Neural crest cell (in vitro differentiated cells): ENCODE data around the gene SYNRG. TPM values are rescaled to one million over a fixed set of nuclear protein-coding genes. Genes with fewer than 3 reads are reported as not detected.

Experiments
- DNase-seq: peaks from one replicate; pipeline ENCODE4 v3.0.0; 2021; ENCODE audit warnings: low read depth, mixed read lengths, low spot score
- H3K27ac Mint-ChIP-seq: one replicate; pipeline ENCODE4 v1.8.0; 2021; ENCODE audit warnings: mild to moderate bottlenecking, mixed read lengths; ENCODE audit not compliant: unreplicated experiment
- H3K27me3 Mint-ChIP-seq: 2 replicates; pipeline ENCODE4 v1.8.0; 2021; ENCODE audit warnings: low read depth, mild to moderate bottlenecking, mixed read lengths
- H3K36me3 Mint-ChIP-seq: 2 replicates; pipeline ENCODE4 v1.8.0; 2021; ENCODE audit warnings: low read depth, mild to moderate bottlenecking, mixed read lengths
- H3K4me1 Mint-ChIP-seq: 2 replicates; pipeline ENCODE4 v1.8.0; 2021; ENCODE audit warnings: mixed read lengths
- H3K4me3 Mint-ChIP-seq: one replicate; pipeline ENCODE4 v1.8.0; 2021; ENCODE audit warnings: mild to moderate bottlenecking, mixed read lengths
- H3K9me3 Mint-ChIP-seq: 2 replicates; pipeline ENCODE4 v1.8.0; 2021; ENCODE audit warnings: mixed read lengths
- CTCF ChIP-seq: fragments of 200-600 bp; sonication (generic); conservative IDR thresholded peaks from 2 replicates; pipeline ENCODE4 v1.5.0; 2021; ENCODE audit warnings: antibody characterized with exemption, mild to moderate bottlenecking
- total RNA-seq: library from RNA; stranded (reverse); gene quantifications from 2 replicates; pipeline ENCODE4 v1.2.1, GENCODE V29; 2021

SYNRG gene
- total RNA-seq, 1 donor from 2014 or later = 43.0 TPM

- peaks cover 41% of the 10 kb centered on the region for H3K36me3 Mint-ChIP-seq
- peak; percentile 61 for TF ChIP-seq CTCF
- H3K4me3 Mint-ChIP-seq = no peak overlapping the region
- no peaks in the 10 kb centered on the region for H3K27me3 Mint-ChIP-seq
- peak; percentile 9 for DNase-seq
- H3K27ac Mint-ChIP-seq = no peak overlapping the region
- no peaks in the 10 kb centered on the region for H3K4me1 Mint-ChIP-seq
- H3K9me3 Mint-ChIP-seq = peaks cover 5% of the 10 kb centered on the region
These were observed 38.6 kb downstream of the SYNRG start for GRCh38 chr17:37570527-37571093.

- H3K9me3 Mint-ChIP-seq = no peaks in the 10 kb centered on the region
- H3K27ac Mint-ChIP-seq = no peak overlapping the region
- no peak for TF ChIP-seq CTCF
- H3K4me1 Mint-ChIP-seq = no peaks in the 10 kb centered on the region
- H3K27me3 Mint-ChIP-seq = no peaks in the 10 kb centered on the region
- DNase-seq = no peak
- peaks cover 38% of the 10 kb centered on the region for H3K36me3 Mint-ChIP-seq
- H3K4me3 Mint-ChIP-seq = no peak overlapping the region
These were observed 40.7 kb downstream of the SYNRG start for GRCh38 chr17:37568350-37569053.

GRCh38 chr17:37567538-37567937, 41.7 kb downstream of the SYNRG start:
- no peaks in the 10 kb centered on the region for H3K4me1 Mint-ChIP-seq
- no peak overlapping the region for H3K27ac Mint-ChIP-seq
- no peaks in the 10 kb centered on the region for H3K9me3 Mint-ChIP-seq
- DNase-seq = no peak
- TF ChIP-seq CTCF = no peak
- H3K4me3 Mint-ChIP-seq = no peak overlapping the region
- peaks cover 31% of the 10 kb centered on the region for H3K36me3 Mint-ChIP-seq
- H3K27me3 Mint-ChIP-seq = no peaks in the 10 kb centered on the region

- Mint-ChIP-seq H3K4me1 (peaks cover 4% of the 10 kb centered on the region), H3K4me3 (no peak overlapping the region), H3K9me3 (no peaks in the 10 kb centered on the region), H3K36me3 (peaks cover 30% of the 10 kb centered on the region), H3K27ac (no peak overlapping the region), H3K27me3 (no peaks in the 10 kb centered on the region)
- TF ChIP-seq CTCF = no peak
- DNase-seq = no peak
These were observed 42.1 kb downstream of the SYNRG start for GRCh38 chr17:37567137-37567536.

GRCh38 chr17:37564252-37564651, 45.0 kb downstream of the SYNRG start:
- TF ChIP-seq CTCF = no peak
- Mint-ChIP-seq H3K9me3 (no peaks in the 10 kb centered on the region), H3K27ac (no peak overlapping the region), H3K4me1 (peaks cover 6% of the 10 kb centered on the region), H3K36me3 (peaks cover 30% of the 10 kb centered on the region), H3K4me3 (no peak overlapping the region), H3K27me3 (no peaks in the 10 kb centered on the region)
- no peak for DNase-seq
